WERI-Rb-1 (cell line): Measurements from ENCODE around the gene CACNG5.

Experiments
- DNase-seq: peaks from one replicate; pipeline ENCODE4 v3.0.0-alpha.2; 2020
- H3K27ac ChIP-seq: fragments of 250-450 bp; sonication (Bioruptor Pico); 2 replicates; pipeline ENCODE4 v1.5.1; 2020; ENCODE audit warnings: mild to moderate bottlenecking, moderate library complexity
- H3K27me3 ChIP-seq: fragments of 250-450 bp; sonication (Bioruptor Pico); 2 replicates; pipeline ENCODE4 v1.5.1; 2021; ENCODE audit warnings: mild to moderate bottlenecking, low read depth, moderate library complexity; ENCODE audit not compliant: insufficient read depth, severe bottlenecking
- H3K36me3 ChIP-seq: fragments of 250-450 bp; sonication (Bioruptor Pico); 2 replicates; pipeline ENCODE4 v1.5.1; 2020; ENCODE audit warnings: mild to moderate bottlenecking, moderate library complexity
- H3K4me3 ChIP-seq: 2 replicates; pipeline ENCODE4 v1.5.1; 2011; ENCODE audit warnings: low read depth, mild to moderate bottlenecking, control low read depth, low read length
- H3K9me3 ChIP-seq: fragments of 250-450 bp; sonication (Bioruptor Pico); 2 replicates; pipeline ENCODE4 v1.5.1; 2021; ENCODE audit warnings: mild to moderate bottlenecking, moderate library complexity; ENCODE audit not compliant: severe bottlenecking
- TF ChIP-seq, protein P1 (sequence below): IDR thresholded peaks from 2 replicates; pipeline ENCODE4 v1.5.1; 2011; ENCODE audit warnings: low read depth, mild to moderate bottlenecking, control low read depth, inconsistent platforms, low read length

The CACNG5 gene

DNA sequence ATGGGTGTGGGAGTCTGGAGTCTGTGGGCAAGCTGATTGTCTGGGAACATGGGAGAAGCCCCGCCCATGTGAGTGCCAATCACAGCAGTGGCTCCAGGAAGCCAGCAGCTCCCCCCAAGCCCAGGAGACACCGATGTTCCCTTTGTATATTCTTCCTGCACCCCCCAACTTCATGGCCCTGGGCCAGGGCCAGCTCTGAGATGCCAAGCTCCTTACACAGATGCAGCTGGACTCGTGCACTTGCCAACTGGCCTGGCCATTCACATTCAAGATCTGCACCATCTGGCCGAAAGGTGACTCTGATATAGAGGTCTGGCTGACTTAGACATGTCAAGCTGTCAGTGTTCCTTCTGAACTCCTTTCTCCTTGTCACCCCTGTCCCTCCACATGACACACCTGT, 50.5 kb downstream of the CACNG5 start:
- Histone ChIP-seq H3K9me3 (peaks cover 2% of the 10 kb centered on the region), H3K27me3 (no peaks in the 10 kb centered on the region), H3K36me3 (peaks cover 9% of the 10 kb centered on the region), H3K4me3 (no peak overlapping the region), H3K27ac (no peak overlapping the region; the same call in 1 of the 2 replicates)
- TF ChIP-seq, protein P1, sequence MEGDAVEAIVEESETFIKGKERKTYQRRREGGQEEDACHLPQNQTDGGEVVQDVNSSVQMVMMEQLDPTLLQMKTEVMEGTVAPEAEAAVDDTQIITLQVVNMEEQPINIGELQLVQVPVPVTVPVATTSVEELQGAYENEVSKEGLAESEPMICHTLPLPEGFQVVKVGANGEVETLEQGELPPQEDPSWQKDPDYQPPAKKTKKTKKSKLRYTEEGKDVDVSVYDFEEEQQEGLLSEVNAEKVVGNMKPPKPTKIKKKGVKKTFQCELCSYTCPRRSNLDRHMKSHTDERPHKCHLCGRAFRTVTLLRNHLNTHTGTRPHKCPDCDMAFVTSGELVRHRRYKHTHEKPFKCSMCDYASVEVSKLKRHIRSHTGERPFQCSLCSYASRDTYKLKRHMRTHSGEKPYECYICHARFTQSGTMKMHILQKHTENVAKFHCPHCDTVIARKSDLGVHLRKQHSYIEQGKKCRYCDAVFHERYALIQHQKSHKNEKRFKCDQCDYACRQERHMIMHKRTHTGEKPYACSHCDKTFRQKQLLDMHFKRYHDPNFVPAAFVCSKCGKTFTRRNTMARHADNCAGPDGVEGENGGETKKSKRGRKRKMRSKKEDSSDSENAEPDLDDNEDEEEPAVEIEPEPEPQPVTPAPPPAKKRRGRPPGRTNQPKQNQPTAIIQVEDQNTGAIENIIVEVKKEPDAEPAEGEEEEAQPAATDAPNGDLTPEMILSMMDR = no peak
- DNase-seq = no peak

DNA sequence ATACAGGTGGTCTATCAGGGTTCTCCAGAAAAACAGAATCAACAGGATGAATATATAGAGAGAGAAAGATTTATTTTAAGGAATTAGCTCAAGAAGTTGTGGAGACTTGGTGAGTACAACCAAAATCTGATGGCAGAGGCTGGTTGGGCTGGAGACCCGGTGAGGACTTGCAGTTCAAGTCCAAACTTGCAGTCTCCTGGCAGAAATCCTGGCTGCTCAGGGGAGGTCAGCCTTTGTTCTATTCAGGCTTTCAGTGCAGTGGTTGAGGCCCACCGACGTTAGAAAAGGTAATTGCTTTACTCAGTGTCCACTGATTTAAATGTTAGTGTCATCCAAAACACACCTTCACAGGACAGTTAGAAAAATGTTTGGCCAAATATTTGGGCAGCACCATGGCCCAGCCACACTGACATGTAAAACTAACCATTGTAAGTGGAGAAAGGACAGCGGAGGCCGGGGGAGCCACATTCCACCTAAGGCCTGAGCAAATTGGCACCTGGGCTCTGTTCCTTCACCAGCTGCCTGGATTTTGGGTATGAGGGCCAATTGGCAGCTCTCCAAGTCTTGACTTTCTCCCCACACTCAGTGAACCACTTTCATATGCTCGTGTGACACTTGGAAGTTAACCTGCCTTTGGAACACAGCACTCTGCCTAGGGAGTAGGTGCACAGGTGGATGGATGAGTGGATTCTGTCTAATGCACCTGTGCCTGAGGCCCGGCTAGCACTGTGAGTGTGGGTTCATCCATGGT, 54.7 kb downstream of the CACNG5 start:
- H3K4me3 ChIP-seq = no peak overlapping the region
- H3K9me3 ChIP-seq = no peaks in the 10 kb centered on the region
- H3K36me3 ChIP-seq = peaks cover 2% of the 10 kb centered on the region; the same call in 1 of the 2 replicates
- DNase-seq = no peak
- H3K27me3 ChIP-seq = no peaks in the 10 kb centered on the region
- TF ChIP-seq, protein P1 = no peak
- H3K27ac ChIP-seq = no peak overlapping the region

GRCh38 chr17:66892246-66892645, 57.3 kb downstream of the CACNG5 start:
- DNase-seq = no peak
- peaks cover 2% of the 10 kb centered on the region; the same call in 1 of the 2 replicates for H3K36me3 ChIP-seq

GRCh38 chr17:66893382-66893781, 58.5 kb downstream of the CACNG5 start:
- H3K4me3 ChIP-seq = no peak overlapping the region
- no peak for DNase-seq
- TF ChIP-seq, protein P1 = no peak
- no peaks in the 10 kb centered on the region for H3K27me3 ChIP-seq
- no peaks in the 10 kb centered on the region for H3K9me3 ChIP-seq
- H3K36me3 ChIP-seq = no peaks in the 10 kb centered on the region
- no peak overlapping the region for H3K27ac ChIP-seq

More at GRCh38 chr17:66892246-66892645, 57.3 kb downstream of the CACNG5 start:
- H3K27ac ChIP-seq = no peak overlapping the region
- TF ChIP-seq, protein P1 = no peak
- H3K9me3 ChIP-seq = no peaks in the 10 kb centered on the region
- H3K4me3 ChIP-seq = no peak overlapping the region
- no peaks in the 10 kb centered on the region for H3K27me3 ChIP-seq

DNA sequence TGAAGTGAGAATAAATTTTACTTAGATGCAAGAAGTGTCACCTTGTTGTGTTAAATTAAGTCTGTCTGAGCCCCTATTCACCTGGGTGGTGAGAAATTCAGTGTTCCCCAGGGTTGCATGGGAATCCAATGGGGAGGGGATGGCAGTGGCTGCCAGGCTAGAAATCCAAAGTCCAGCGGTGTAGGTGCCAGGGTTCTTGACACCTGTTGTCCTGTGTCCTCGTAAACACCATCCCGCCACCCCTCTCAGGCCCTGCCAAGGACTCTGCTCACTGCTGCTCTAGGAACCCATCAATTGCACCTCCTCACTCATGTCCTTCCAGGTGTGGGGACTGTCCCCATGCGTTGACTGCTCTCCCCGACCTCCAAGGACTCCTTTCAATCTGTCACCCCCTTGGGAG, 58.9 kb downstream of the CACNG5 start:
- Histone ChIP-seq H3K27ac (no peak overlapping the region), H3K36me3 (no peaks in the 10 kb centered on the region), H3K9me3 (no peaks in the 10 kb centered on the region), H3K27me3 (no peaks in the 10 kb centered on the region), H3K4me3 (no peak overlapping the region)
- DNase-seq = no peak
- TF ChIP-seq, protein P1 = no peak

DNA sequence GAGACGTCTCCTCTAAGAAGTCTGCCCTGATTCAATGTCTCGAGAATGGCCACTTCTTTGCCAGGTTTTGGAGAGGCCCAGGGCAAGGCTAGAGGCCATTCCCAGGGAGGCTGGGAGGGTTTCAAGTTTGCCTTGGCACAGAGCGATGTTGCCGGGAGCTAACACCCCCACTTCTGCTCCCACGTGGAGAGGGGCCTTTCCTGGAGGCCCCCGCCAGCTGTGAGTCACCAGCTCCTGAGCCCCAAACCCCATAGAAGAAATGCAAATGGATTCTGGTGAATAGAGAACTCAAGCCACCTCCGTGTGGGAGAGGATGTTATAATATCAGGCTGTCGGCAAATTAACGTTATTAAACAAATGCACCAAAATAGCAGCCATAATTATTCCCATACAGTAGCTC, 62.2 kb downstream of the CACNG5 start:
- no peak overlapping the region for H3K4me3 ChIP-seq
- TF ChIP-seq, protein P1 = no peak
- no peak for DNase-seq
- no peaks in the 10 kb centered on the region for H3K27me3 ChIP-seq
- no peak overlapping the region for H3K27ac ChIP-seq
- no peaks in the 10 kb centered on the region for H3K36me3 ChIP-seq
- H3K9me3 ChIP-seq = no peaks in the 10 kb centered on the region
